SK-N-MC (cell line): Measurements from ENCODE around the gene SCGB3A1.

Source experiments
- DNase-seq: peaks from one replicate; pipeline ENCODE4 v3.0.0-alpha.2; 2011; ENCODE audit warnings: low read depth, low spot score
- H3K27ac ChIP-seq: fragments of 200-600 bp; sonication (generic); 2 replicates; pipeline ENCODE4 v1.5.1; 2016; ENCODE audit warnings: mixed run types
- H3K36me3 ChIP-seq: fragments of 200-600 bp; sonication (generic); 2 replicates; pipeline ENCODE4 v1.6.1; 2017; ENCODE audit warnings: antibody characterized with exemption, low read length, mixed read lengths; ENCODE audit not compliant: insufficient read depth
- H3K4me3 ChIP-seq: fragments of 200-600 bp; sonication (generic); 2 replicates; pipeline ENCODE4 v1.5.1; 2016
- H3K9ac ChIP-seq: fragments of 200-600 bp; sonication (generic); 2 replicates; pipeline ENCODE4 v1.8.0; 2017; ENCODE audit warnings: mixed run types, mixed read lengths; ENCODE audit not compliant: insufficient read length
- H3K9me3 ChIP-seq: fragments of 200-600 bp; sonication (generic); 2 replicates; pipeline ENCODE4 v1.6.1; 2017; ENCODE audit warnings: low read depth, mild to moderate bottlenecking, antibody characterized with exemption, low read length, moderate library complexity, mixed read lengths
- EZH2 ChIP-seq: fragments of 200-600 bp; sonication (generic); IDR thresholded peaks from one replicate; pipeline ENCODE4 v1.6.1; 2017; ENCODE audit warnings: antibody characterized with exemption
- FOXP2 ChIP-seq: optimal IDR thresholded peaks from 2 replicates; pipeline ENCODE3; 2011; ENCODE audit warnings: mild to moderate bottlenecking, moderate library complexity; ENCODE audit not compliant: insufficient read depth; ENCODE audit errors: extremely low read length, control extremely low read depth
- POLR2AphosphoS5 ChIP-seq: IDR thresholded peaks from 2 replicates; pipeline ENCODE4 v1.6.1; 2012; ENCODE audit warnings: mild to moderate bottlenecking, low read depth, low read length, borderline replicate concordance

The SCGB3A1 gene

GRCh38 chr5:180589771-180590542 lies 1.3 kb downstream of the SCGB3A1 start:
- DNase-seq = no peak
- no peak overlapping the region for H3K27ac ChIP-seq
- no peak for TF ChIP-seq FOXP2
- no peak for TF ChIP-seq EZH2
- no peak for TF ChIP-seq POLR2AphosphoS5
- H3K9me3 ChIP-seq = no peaks in the 10 kb centered on the region
- H3K4me3 ChIP-seq = no peak overlapping the region
- H3K9ac ChIP-seq = no peak overlapping the region
- no peaks in the 10 kb centered on the region for H3K36me3 ChIP-seq

- Histone ChIP-seq H3K9ac (no peak overlapping the region), H3K9me3 (no peaks in the 10 kb centered on the region), H3K27ac (no peak overlapping the region), H3K4me3 (no peak overlapping the region), H3K36me3 (no peaks in the 10 kb centered on the region)
- TF ChIP-seq FOXP2 (no peak), EZH2 (no peak), POLR2AphosphoS5 (no peak)
- DNase-seq = no peak
Observed at GRCh38 chr5:180586870-180587269, 4.4 kb downstream of the SCGB3A1 start.

- H3K36me3 ChIP-seq = no peaks in the 10 kb centered on the region
- TF ChIP-seq FOXP2 (no peak), POLR2AphosphoS5 (no peak), EZH2 (no peak)
- DNase-seq = no peak
- H3K27ac ChIP-seq = no peak overlapping the region
- H3K9ac ChIP-seq = no peak overlapping the region
- no peak overlapping the region for H3K4me3 ChIP-seq
- H3K9me3 ChIP-seq = no peaks in the 10 kb centered on the region
Observed at GRCh38 chr5:180586204-180586603, 5.1 kb downstream of the SCGB3A1 start.

GRCh38 chr5:180583738-180584137 lies 7.6 kb downstream of the SCGB3A1 start:
- no peak overlapping the region for H3K9ac ChIP-seq
- no peaks in the 10 kb centered on the region for H3K9me3 ChIP-seq
- no peak overlapping the region for H3K4me3 ChIP-seq
- DNase-seq = no peak
- no peaks in the 10 kb centered on the region for H3K36me3 ChIP-seq
- TF ChIP-seq FOXP2 = no peak
- TF ChIP-seq EZH2 = no peak
- TF ChIP-seq POLR2AphosphoS5 = no peak
- H3K27ac ChIP-seq = no peak overlapping the region

- Histone ChIP-seq H3K9me3 (no peaks in the 10 kb centered on the region), H3K27ac (no peak overlapping the region)
- no peak for TF ChIP-seq FOXP2
- no peak for TF ChIP-seq EZH2
- TF ChIP-seq POLR2AphosphoS5 = no peak
Observed at GRCh38 chr5:180580681-180581080, 10.6 kb downstream of the SCGB3A1 start.

GRCh38 chr5:180575571-180575970 lies 15.7 kb downstream of the SCGB3A1 start:
- peaks cover 76% of the 10 kb centered on the region for H3K36me3 ChIP-seq

More at GRCh38 chr5:180580681-180581080, 10.6 kb downstream of the SCGB3A1 start:
- DNase-seq = no peak
- Histone ChIP-seq H3K36me3 (peaks cover 28% of the 10 kb centered on the region), H3K4me3 (no peak overlapping the region), H3K9ac (no peak overlapping the region)

GRCh38 chr5:180568914-180569313 lies 22.4 kb downstream of the SCGB3A1 start:
- H3K4me3 ChIP-seq = no peak overlapping the region
- peaks cover 91% of the 10 kb centered on the region for H3K36me3 ChIP-seq
- no peaks in the 10 kb centered on the region for H3K9me3 ChIP-seq
- no peak for DNase-seq
- no peak for TF ChIP-seq POLR2AphosphoS5
- no peak for TF ChIP-seq FOXP2
- no peak for TF ChIP-seq EZH2
- no peak overlapping the region for H3K27ac ChIP-seq
- no peak overlapping the region for H3K9ac ChIP-seq

More at GRCh38 chr5:180575571-180575970, 15.7 kb downstream of the SCGB3A1 start:
- Histone ChIP-seq H3K9me3 (no peaks in the 10 kb centered on the region), H3K27ac (no peak overlapping the region), H3K9ac (no peak overlapping the region), H3K4me3 (no peak overlapping the region)
- no peak for DNase-seq
- TF ChIP-seq FOXP2 = no peak
- TF ChIP-seq EZH2 = no peak
- TF ChIP-seq POLR2AphosphoS5 = no peak

- Histone ChIP-seq H3K36me3 (peaks cover 87% of the 10 kb centered on the region), H3K9me3 (no peaks in the 10 kb centered on the region), H3K4me3 (no peak overlapping the region), H3K27ac (no peak overlapping the region), H3K9ac (no peak overlapping the region)
- no peak for DNase-seq
- TF ChIP-seq FOXP2 = no peak
- no peak for TF ChIP-seq EZH2
- TF ChIP-seq POLR2AphosphoS5 = no peak
Observed at GRCh38 chr5:180563994-180564393, 27.3 kb downstream of the SCGB3A1 start.

- Histone ChIP-seq H3K36me3 (peaks cover 73% of the 10 kb centered on the region), H3K4me3 (no peak overlapping the region), H3K27ac (no peak overlapping the region), H3K9me3 (no peaks in the 10 kb centered on the region), H3K9ac (no peak overlapping the region)
- TF ChIP-seq FOXP2 = no peak
- TF ChIP-seq POLR2AphosphoS5 = no peak
- TF ChIP-seq EZH2 = no peak
- no peak for DNase-seq
Observed at GRCh38 chr5:180558232-180558631, 33.1 kb downstream of the SCGB3A1 start.
